ENCODE data around the gene ELOVL1. TPM values are rescaled to one million over a fixed set of nuclear protein-coding genes. Genes with fewer than 3 reads are reported as not detected.

Gene ELOVL1
- total RNA-seq, 1 donor from 2014 or later = 40.3 TPM

DNA sequence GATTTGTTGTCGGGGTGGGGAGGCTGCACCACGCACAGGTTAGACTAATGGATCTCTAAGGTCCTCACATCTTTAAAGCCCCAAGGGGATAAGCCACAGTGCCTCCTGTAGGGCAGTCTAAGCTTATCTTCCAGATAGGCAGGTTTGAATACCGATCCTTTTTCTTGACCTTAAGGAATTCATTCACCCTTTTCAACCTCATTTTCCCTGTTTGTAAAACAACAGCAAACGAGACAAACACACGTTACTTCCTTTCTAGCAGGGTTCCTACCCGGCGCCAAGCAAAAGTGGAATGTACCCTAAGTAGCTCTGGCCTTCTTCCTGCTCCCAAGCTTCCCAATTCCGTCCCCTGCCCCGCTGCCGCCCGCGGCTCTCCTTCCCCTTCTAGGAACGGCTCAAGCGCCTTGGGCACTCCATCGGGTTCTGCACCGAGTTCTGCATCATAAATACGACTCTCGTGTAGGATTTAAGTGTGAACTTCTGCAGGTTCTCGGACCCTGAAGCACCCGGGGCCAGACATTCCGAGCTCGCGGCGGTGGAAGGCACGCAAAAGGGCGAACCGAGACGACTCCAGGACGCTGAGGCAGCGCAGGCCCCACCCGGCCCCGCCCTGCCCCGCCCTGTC, 9.6 kb downstream of the ELOVL1 start:
- peaks cover 15% of the 10 kb centered on the region for H3K36me3 Mint-ChIP-seq
- peak overlapping the region; percentile 97 for H3K27ac Mint-ChIP-seq
- H3K9me3 Mint-ChIP-seq = no peaks in the 10 kb centered on the region
- H3K4me1 Mint-ChIP-seq = peaks cover 31% of the 10 kb centered on the region
- DNase-seq (ENCODE audit: low spot score in 2 of 2, unreplicated experiment in 2 of 2) = no peak
- peak overlapping the region; percentile 86 for H3K4me3 Mint-ChIP-seq
- no peaks in the 10 kb centered on the region for H3K27me3 Mint-ChIP-seq (ENCODE audit: low read depth)
- TF ChIP-seq, protein P1, sequence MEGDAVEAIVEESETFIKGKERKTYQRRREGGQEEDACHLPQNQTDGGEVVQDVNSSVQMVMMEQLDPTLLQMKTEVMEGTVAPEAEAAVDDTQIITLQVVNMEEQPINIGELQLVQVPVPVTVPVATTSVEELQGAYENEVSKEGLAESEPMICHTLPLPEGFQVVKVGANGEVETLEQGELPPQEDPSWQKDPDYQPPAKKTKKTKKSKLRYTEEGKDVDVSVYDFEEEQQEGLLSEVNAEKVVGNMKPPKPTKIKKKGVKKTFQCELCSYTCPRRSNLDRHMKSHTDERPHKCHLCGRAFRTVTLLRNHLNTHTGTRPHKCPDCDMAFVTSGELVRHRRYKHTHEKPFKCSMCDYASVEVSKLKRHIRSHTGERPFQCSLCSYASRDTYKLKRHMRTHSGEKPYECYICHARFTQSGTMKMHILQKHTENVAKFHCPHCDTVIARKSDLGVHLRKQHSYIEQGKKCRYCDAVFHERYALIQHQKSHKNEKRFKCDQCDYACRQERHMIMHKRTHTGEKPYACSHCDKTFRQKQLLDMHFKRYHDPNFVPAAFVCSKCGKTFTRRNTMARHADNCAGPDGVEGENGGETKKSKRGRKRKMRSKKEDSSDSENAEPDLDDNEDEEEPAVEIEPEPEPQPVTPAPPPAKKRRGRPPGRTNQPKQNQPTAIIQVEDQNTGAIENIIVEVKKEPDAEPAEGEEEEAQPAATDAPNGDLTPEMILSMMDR (IDR thresholded peaks at IDR 0.05; ENCODE audit: unreplicated experiment) = no peak

DNA sequence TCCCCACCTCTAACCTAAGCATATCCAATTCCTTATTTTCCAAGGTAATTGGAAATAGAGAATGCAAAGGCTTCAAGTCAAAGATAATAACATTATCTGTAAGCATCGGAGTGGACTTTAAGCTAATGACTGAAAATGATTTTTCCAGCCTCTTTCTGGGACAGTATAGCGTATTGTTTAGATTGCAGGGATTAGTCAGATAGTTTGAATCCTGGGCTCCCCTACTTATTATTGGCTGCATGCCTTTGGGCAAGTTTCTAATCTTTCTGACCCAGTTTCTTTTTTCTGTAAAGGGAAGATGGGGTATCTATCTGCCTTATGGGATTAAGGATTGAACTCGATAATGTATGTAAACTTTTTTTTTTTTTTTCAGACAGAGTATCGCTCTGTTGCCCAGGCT, 10.6 kb downstream of the ELOVL1 start:
- TF ChIP-seq, protein P1 (IDR thresholded peaks at IDR 0.05; ENCODE audit: unreplicated experiment) = no peak
- no peak overlapping the region for H3K4me3 Mint-ChIP-seq
- DNase-seq (ENCODE audit: low spot score in 2 of 2, unreplicated experiment in 2 of 2) = no peak
- H3K36me3 Mint-ChIP-seq = peaks cover 11% of the 10 kb centered on the region
- H3K9me3 Mint-ChIP-seq = no peaks in the 10 kb centered on the region
- no peaks in the 10 kb centered on the region for H3K27me3 Mint-ChIP-seq (ENCODE audit: low read depth)
- peaks cover 31% of the 10 kb centered on the region for H3K4me1 Mint-ChIP-seq
- H3K27ac Mint-ChIP-seq = no peak overlapping the region

DNA sequence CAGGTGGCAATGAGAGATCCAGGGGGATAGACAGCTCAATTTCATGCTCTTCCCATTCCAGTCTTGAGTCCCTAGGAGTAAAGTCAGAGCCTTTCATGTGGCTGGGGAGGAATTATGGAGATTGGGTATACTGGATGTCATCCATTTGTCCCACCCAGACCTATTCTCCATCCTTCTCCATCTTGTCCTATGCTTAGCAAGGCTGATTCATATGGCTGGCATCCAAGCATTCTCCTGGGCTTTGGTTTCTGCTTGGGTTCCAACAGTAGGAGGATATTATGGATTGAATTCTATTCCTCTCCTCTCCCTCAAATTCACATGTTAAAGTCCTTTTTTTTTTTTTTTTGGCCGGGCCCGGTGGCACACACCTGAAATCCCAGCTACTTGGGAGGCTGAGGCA, 12.9 kb downstream of the ELOVL1 start:
- H3K4me1 Mint-ChIP-seq = peaks cover 18% of the 10 kb centered on the region
- H3K27me3 Mint-ChIP-seq (ENCODE audit: low read depth) = no peaks in the 10 kb centered on the region
- no peaks in the 10 kb centered on the region for H3K9me3 Mint-ChIP-seq
- H3K36me3 Mint-ChIP-seq = no peaks in the 10 kb centered on the region
- TF ChIP-seq, protein P1 (IDR thresholded peaks at IDR 0.05; ENCODE audit: unreplicated experiment) = no peak
- no peak overlapping the region for H3K4me3 Mint-ChIP-seq
- H3K27ac Mint-ChIP-seq = no peak overlapping the region
- no peak for DNase-seq (ENCODE audit: low spot score in 2 of 2, unreplicated experiment in 2 of 2)

DNA sequence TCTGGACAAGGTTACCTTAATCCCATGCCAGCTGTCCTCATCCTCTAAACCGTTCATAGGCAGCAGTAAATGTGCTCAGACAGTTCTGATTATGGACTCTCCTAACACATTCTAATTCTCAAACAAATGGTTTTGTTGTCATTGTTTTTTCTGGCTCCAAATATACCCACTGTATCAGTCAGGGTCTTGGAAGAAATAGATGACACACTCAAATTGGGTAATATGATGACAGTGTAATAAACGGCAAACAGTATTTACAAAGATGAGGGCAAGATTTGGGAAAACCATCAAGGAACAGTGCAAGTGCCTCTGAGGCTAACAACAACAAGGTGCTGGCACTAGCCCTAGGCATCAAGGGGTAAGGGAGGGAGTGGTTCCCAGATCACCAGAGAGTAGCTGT, 13.3 kb downstream of the ELOVL1 start:
- TF ChIP-seq, protein P1 (IDR thresholded peaks at IDR 0.05; ENCODE audit: unreplicated experiment) = no peak
- Mint-ChIP-seq H3K36me3 (no peaks in the 10 kb centered on the region), H3K27me3 (ENCODE audit: low read depth) (no peaks in the 10 kb centered on the region), H3K4me1 (peaks cover 18% of the 10 kb centered on the region), H3K4me3 (no peak overlapping the region), H3K9me3 (no peaks in the 10 kb centered on the region), H3K27ac (no peak overlapping the region)
- no peak for DNase-seq (ENCODE audit: low spot score in 2 of 2, unreplicated experiment in 2 of 2)

DNA sequence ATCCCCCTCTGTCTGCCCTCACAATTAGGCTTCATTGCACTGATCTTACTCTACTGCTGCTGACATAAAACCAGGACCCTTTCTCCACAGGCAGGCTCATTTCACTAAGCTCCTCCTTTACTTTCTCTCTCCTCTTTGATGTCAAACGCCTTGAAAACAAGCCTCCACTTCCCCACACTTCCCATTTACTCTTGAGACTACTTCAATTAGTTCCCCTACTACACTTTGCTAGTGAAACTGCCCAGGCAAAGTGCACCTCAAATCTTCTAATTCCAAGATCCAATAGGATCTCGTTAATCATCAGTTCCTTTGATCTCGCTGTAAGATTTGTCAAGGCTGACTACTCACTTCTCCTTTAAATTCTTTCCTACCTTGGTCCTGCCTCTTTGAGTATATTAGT, 14.9 kb downstream of the ELOVL1 start:
- no peak overlapping the region for H3K27ac Mint-ChIP-seq
- no peaks in the 10 kb centered on the region for H3K36me3 Mint-ChIP-seq

More for the DNA sequence above, 14.9 kb downstream of the ELOVL1 start:
- Mint-ChIP-seq H3K4me1 (peaks cover 16% of the 10 kb centered on the region), H3K27me3 (ENCODE audit: low read depth) (no peaks in the 10 kb centered on the region), H3K9me3 (no peaks in the 10 kb centered on the region), H3K4me3 (no peak overlapping the region)
- TF ChIP-seq, protein P1 (IDR thresholded peaks at IDR 0.05; ENCODE audit: unreplicated experiment) = no peak
- DNase-seq (ENCODE audit: low spot score in 2 of 2, unreplicated experiment in 2 of 2) = no peak

All from mesothelial cell of epicardium (in vitro differentiated cells).